Type B pancreatic cell (in vitro differentiated cells): ENCODE measurements around the gene TRAPPC3. TPM values are rescaled to one million over a fixed set of nuclear protein-coding genes. Genes with fewer than 3 reads are reported as not detected.
A peak's percentile ranks its signal among the peaks of the same experiment; 100 is the strongest.

ENCODE experiments used
- DNase-seq: peaks from one replicate; pipeline ENCODE4 v3.0.0; 2021; ENCODE audit warnings: mixed read lengths; ENCODE audit not compliant: unreplicated experiment; ENCODE audit errors: extremely low spot score
- H3K27ac Mint-ChIP-seq: 2 replicates; pipeline ENCODE4 v1.8.0; 2021; ENCODE audit warnings: mild to moderate bottlenecking, mixed read lengths
- H3K27me3 Mint-ChIP-seq: 2 replicates; pipeline ENCODE4 v1.8.0; 2021; ENCODE audit warnings: mixed read lengths
- H3K36me3 Mint-ChIP-seq: 2 replicates; pipeline ENCODE4 v1.8.0; 2021; ENCODE audit warnings: mixed read lengths
- H3K4me1 Mint-ChIP-seq: one replicate; pipeline ENCODE4 v1.8.0; 2021; ENCODE audit warnings: mixed read lengths; ENCODE audit not compliant: unreplicated experiment
- H3K4me3 Mint-ChIP-seq: 2 replicates; pipeline ENCODE4 v1.8.0; 2021; ENCODE audit warnings: mild to moderate bottlenecking, mixed read lengths
- H3K9me3 Mint-ChIP-seq: 2 replicates; pipeline ENCODE4 v1.8.0; 2021; ENCODE audit warnings: mixed read lengths
- total RNA-seq: library from RNA; stranded (reverse); gene quantifications from 2 replicates; pipeline ENCODE4 v1.2.1, GENCODE V29; 2021; ENCODE audit warnings: low replicate concordance
- TF ChIP-seq, protein P1 (sequence below): fragments of 200-600 bp; sonication (generic); conservative IDR thresholded peaks from 2 replicates; pipeline ENCODE4 v1.5.0; 2021; ENCODE audit warnings: antibody characterized with exemption, mild to moderate bottlenecking

The TRAPPC3 gene
- total RNA-seq, 1 donor from 2014 or later: 63.4 TPM

DNA sequence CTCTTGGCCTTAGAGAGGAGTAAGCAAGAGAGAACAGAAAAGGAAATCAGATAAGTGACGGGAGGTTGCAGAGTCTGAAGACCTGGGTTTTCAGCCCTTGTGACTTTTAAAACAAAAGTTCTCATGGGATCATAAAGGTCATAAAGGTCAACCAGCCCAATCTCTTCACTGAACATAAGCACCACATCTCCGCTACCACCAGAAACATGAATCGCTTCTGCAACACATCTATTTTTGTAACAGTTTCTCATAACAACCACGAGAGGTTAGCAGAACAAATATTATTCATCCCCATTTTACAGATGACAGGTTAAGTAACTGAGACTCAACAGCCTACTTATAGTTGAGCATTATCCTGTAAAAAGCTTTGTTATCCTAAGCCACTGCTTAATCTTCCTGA, 5.9 kb downstream of the TRAPPC3 start:
- H3K4me3 Mint-ChIP-seq: no peak overlapping the region
- no peak overlapping the region for H3K27ac Mint-ChIP-seq
- no peaks in the 10 kb centered on the region for H3K27me3 Mint-ChIP-seq

GRCh38 chr1:36142121-36142520, 7.2 kb downstream of the TRAPPC3 start:
- peaks cover 11% of the 10 kb centered on the region for H3K4me1 Mint-ChIP-seq
- TF ChIP-seq, protein P1, sequence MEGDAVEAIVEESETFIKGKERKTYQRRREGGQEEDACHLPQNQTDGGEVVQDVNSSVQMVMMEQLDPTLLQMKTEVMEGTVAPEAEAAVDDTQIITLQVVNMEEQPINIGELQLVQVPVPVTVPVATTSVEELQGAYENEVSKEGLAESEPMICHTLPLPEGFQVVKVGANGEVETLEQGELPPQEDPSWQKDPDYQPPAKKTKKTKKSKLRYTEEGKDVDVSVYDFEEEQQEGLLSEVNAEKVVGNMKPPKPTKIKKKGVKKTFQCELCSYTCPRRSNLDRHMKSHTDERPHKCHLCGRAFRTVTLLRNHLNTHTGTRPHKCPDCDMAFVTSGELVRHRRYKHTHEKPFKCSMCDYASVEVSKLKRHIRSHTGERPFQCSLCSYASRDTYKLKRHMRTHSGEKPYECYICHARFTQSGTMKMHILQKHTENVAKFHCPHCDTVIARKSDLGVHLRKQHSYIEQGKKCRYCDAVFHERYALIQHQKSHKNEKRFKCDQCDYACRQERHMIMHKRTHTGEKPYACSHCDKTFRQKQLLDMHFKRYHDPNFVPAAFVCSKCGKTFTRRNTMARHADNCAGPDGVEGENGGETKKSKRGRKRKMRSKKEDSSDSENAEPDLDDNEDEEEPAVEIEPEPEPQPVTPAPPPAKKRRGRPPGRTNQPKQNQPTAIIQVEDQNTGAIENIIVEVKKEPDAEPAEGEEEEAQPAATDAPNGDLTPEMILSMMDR: no peak
- DNase-seq: no peak
- H3K9me3 Mint-ChIP-seq: no peaks in the 10 kb centered on the region
- H3K27me3 Mint-ChIP-seq: no peaks in the 10 kb centered on the region
- no peak overlapping the region for H3K4me3 Mint-ChIP-seq
- H3K27ac Mint-ChIP-seq: no peak overlapping the region
- H3K36me3 Mint-ChIP-seq: peaks cover 11% of the 10 kb centered on the region

More for the DNA sequence above, 5.9 kb downstream of the TRAPPC3 start:
- Mint-ChIP-seq H3K4me1 (peaks cover 18% of the 10 kb centered on the region), H3K9me3 (no peaks in the 10 kb centered on the region), H3K36me3 (peaks cover 8% of the 10 kb centered on the region)
- TF ChIP-seq, protein P1: no peak
- no peak for DNase-seq

DNA sequence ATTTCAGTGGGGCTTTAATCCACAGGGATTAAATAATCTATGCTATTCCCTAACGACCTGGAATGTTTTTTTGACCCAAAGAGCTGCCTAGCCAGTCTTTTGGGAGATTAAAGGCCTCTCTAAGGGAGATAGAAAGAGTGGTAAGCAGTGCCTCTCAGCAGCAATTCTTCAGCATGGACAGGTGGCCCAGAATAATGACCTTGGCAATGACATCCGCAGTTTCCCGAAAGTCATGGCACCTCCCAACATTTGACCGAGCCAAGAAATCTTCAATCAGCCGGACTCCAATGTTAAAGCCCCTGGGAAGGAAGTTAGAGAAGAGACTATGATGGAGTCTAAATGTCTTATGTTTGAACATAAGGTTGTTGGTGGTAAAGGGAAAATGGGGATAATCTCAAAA, 9.8 kb downstream of the TRAPPC3 start:
- no peaks in the 10 kb centered on the region for H3K9me3 Mint-ChIP-seq
- H3K27ac Mint-ChIP-seq: no peak overlapping the region
- peaks cover 17% of the 10 kb centered on the region for H3K4me1 Mint-ChIP-seq
- no peaks in the 10 kb centered on the region for H3K27me3 Mint-ChIP-seq
- no peak overlapping the region for H3K4me3 Mint-ChIP-seq
- TF ChIP-seq, protein P1: no peak
- no peak for DNase-seq
- H3K36me3 Mint-ChIP-seq: peaks cover 11% of the 10 kb centered on the region

DNA sequence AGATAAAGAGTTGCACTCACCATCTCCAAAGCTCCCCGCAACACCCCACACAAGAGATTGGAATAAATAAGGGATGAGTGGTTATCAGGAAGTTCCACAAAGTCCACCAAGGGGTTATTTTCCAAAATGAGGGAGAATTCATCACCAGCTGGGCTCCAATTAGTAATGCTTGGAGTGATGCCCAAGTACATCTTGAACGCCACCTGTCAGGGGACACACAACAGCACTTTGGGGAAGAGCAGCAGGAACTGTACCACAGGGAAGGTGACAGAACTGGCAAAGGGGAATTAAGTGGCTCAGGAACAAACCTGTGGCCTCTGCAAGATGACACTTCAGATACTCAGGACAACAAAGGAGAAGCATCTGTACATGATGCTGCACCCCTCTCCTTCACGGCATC, 11.5 kb downstream of the TRAPPC3 start:
- Mint-ChIP-seq H3K4me1 (peaks cover 22% of the 10 kb centered on the region), H3K27me3 (no peaks in the 10 kb centered on the region), H3K4me3 (no peak overlapping the region), H3K27ac (no peak overlapping the region), H3K36me3 (peaks cover 11% of the 10 kb centered on the region), H3K9me3 (no peaks in the 10 kb centered on the region)
- DNase-seq: no peak
- TF ChIP-seq, protein P1: no peak

GRCh38 chr1:36137226-36137625, 12.1 kb downstream of the TRAPPC3 start:
- Mint-ChIP-seq H3K27me3 (no peaks in the 10 kb centered on the region), H3K4me3 (no peak overlapping the region), H3K4me1 (peaks cover 20% of the 10 kb centered on the region), H3K36me3 (peaks cover 11% of the 10 kb centered on the region), H3K9me3 (no peaks in the 10 kb centered on the region), H3K27ac (no peak overlapping the region)
- no peak for DNase-seq
- TF ChIP-seq, protein P1: no peak

DNA sequence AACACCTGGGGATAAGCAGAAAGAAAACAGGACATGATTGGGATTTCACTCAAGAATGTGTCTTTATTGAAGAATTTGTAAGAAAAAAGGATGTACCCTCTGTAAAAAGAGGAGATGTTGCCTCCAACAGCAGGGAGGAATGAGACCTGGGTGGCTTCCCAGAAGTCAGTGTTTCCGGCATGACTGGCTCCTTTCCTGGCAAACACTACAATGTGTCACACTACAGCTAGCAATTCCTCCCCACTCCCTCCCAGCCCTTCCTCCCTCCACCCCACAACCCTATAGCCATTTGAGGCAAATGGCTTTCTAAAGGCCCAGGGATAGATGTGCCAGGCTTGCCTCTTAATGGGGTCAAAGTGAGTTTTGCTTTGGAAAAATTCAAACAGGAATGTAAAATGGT, 12.8 kb downstream of the TRAPPC3 start:
- H3K4me3 Mint-ChIP-seq: no peak overlapping the region
- peaks cover 11% of the 10 kb centered on the region for H3K36me3 Mint-ChIP-seq
- H3K27me3 Mint-ChIP-seq: no peaks in the 10 kb centered on the region
- TF ChIP-seq, protein P1: no peak
- peaks cover 16% of the 10 kb centered on the region for H3K4me1 Mint-ChIP-seq
- H3K9me3 Mint-ChIP-seq: no peaks in the 10 kb centered on the region
- no peak for DNase-seq
- peak overlapping the region; percentile 74 for H3K27ac Mint-ChIP-seq
